Mammary epithelial cell (primary cell): ENCODE measurements around the gene SEPTIN11.

ENCODE experiments used
- EZH2 ChIP-seq: IDR thresholded peaks from 2 replicates; pipeline ENCODE4 v1.6.1; 2012; ENCODE audit warnings: low read length, inconsistent platforms, borderline replicate concordance
- TF ChIP-seq, protein P1 (sequence below), 2 donors: IDR thresholded peaks in 1 of 2; conservative IDR thresholded peaks in 1 of 2; 2 replicates each; pipeline ENCODE4 v1.5.1; 2011 to 2012; ENCODE audit warnings: inconsistent platforms in 2 of 2, low read length in 2 of 2, mild to moderate bottlenecking in 2 of 2, control low read depth in 1 of 2, low read depth in 1 of 2; ENCODE audit not compliant: insufficient read depth in 1 of 2; ENCODE audit errors: extremely low read depth in 1 of 2

- TF ChIP-seq, protein P1, sequence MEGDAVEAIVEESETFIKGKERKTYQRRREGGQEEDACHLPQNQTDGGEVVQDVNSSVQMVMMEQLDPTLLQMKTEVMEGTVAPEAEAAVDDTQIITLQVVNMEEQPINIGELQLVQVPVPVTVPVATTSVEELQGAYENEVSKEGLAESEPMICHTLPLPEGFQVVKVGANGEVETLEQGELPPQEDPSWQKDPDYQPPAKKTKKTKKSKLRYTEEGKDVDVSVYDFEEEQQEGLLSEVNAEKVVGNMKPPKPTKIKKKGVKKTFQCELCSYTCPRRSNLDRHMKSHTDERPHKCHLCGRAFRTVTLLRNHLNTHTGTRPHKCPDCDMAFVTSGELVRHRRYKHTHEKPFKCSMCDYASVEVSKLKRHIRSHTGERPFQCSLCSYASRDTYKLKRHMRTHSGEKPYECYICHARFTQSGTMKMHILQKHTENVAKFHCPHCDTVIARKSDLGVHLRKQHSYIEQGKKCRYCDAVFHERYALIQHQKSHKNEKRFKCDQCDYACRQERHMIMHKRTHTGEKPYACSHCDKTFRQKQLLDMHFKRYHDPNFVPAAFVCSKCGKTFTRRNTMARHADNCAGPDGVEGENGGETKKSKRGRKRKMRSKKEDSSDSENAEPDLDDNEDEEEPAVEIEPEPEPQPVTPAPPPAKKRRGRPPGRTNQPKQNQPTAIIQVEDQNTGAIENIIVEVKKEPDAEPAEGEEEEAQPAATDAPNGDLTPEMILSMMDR (conservative IDR thresholded peaks at IDR 0.05 in 1 of 2, IDR thresholded peaks at IDR 0.05 in 1 of 2; ENCODE audit: extremely low read depth in 1 of 2, insufficient read depth in 1 of 2, low read depth in 1 of 2, low read length in 2 of 2) = no peak
- TF ChIP-seq EZH2 = no peak
Measured at GRCh38 chr4:76974150-76974549, 24.6 kb downstream of the SEPTIN11 start.
